NOMO-1 treated with DMSO at 0.1 percent for 48 hours (cell line): ENCODE measurements around the gene RBMS3.

Source experiments
- DNase-seq: peaks from one replicate; lab custom pipeline; 2025; ENCODE audit not compliant: unreplicated experiment; lab: John Stamatoyannopoulos, UW

The RBMS3 gene

GRCh38 chr3:29426302-29427226, 145.7 kb downstream of the RBMS3 start:
- peak; percentile 27 for DNase-seq

- no peak for DNase-seq
Observed at GRCh38 chr3:29427266-29428103, 146.6 kb downstream of the RBMS3 start.

DNA sequence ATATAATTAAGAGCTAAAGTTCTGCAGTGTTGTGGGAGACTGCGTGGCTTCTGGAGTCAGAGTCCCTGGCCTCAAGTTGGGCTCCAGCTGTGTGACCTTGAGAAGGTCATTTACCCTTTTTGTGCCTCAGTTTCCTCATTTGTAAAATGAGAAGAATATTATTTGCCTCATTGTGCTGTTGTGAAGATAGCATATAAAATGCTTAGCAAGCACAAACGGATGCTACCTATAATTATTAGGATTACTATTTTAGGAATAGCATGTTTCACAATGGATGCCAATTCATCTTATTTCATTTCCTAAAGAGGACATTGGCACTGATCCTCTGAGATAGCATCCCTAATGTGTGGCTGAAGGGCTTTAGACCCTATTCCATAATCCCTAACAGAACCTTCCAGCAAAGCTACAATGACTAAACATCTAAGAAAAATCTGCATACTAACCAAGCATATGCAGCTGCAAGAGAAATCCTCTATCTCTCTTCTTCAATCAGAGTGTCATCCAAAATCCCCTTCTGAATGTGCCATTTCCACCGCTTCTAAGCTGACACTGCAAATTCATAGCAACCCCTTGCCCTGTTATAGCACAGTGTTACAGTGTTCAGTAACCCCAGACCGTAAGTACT, 148.3 kb downstream of the RBMS3 start:
- no peak for DNase-seq

GRCh38 chr3:29430558-29430971, 149.7 kb downstream of the RBMS3 start:
- no peak for DNase-seq

DNA sequence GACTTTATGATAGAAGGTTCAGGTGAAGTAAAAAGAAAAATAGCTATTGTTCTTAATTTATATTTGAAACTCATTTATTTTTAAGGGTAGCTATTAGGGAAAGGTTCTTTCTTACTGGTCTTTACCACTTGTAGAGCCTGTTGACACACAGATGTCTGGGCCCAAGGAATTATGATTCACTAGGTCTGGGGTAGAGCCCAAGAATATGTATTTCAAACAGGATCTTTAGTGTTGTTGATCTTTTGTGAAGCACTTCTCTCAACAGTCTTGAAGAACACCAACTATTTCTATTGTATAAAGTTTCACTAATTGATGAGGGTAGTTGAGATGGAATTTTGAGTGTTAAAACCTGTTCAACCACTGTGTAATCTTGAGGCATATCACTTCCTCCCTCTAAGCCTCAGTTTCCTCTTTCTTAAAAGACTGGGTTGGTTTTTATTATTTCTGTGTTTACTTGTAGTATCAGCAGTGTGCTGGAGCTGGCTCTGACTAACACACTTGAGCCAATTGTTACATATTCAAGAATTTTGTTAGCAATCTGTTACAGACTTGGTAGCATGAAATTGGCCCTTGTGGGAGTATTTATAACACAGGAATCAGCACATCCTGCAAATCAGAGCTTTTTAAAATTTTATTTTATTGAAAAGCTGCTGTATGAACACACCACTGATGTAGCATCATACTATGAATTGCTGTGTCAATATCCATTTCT, 155.9 kb downstream of the RBMS3 start:
- peak; percentile 22 for DNase-seq

DNA sequence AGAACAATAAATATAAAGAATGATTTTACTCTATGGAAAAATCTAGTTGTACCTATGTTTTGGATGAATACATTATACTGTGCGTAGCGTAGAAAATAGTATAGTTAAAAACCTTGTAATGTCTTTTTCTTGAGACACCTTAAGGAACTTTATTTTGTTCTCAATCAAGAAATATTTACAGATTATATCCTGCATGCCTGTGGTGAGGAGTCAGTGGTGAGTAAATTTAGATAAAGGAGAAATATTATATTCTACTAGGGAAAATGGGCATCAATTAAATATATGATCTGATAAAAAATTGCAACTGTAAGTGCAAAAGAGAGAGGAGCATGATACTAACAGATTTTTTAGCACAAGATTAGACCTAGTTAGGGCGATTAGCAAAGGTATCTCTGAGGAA, 157.7 kb downstream of the RBMS3 start:
- DNase-seq = no peak

DNA sequence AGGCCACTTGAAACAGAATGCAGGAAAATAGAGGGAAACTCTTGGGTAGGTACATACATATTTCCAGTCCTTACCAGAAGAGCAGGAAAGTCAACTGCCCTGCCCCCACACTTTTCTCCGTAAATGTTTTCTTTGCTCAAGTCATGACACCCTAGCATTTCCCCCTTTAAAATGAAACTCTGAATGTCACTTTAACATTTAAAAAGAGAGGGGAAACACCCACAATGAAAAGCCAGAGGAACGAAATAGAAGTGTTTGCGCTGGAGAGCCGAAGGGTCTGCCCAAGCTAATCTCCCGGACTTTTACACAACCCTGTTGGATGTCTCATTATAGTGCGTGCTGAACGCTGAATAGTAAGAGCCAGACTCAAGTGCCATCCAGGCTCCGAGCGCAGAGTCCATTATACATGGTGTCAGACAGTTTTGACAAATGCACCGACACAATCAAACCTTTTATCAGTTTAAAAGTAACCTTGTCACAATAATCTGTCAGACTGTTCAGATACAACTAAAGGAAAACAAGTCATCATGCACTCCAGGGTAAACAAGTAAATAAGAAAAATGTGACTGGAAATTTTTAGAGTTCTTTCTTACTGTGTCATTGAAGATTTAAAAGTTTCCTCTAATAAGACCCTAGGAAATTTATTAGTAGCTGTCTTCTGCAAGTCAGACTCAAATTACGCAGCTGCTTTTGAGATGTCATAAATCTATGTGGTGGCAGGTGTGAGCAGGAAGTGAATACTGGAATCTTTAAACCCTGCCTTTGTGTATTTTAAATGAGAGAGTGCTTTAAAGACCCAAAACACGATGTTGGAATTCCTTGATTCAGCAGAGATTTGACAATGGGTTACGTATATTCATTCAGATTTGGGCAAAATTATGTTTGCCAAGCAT, 159.8 kb downstream of the RBMS3 start:
- no peak for DNase-seq

DNA sequence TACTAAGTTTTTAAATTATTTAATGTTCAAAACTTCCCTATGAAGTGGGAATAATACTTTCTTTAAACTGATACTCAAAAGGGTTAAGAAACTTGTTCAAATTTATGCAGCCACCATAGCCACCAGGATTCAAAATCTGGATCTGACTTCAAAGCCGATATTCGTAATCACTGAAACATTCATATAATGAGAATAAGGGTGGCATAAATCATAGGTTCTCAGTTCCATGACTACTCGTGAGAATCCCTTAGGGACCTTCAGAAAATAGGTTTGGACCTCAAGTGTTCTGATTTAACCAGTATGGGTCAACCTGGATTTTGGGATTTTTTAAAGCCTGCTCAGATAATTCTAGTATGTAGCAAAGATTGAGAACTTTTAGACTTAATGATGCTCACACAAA, 160.6 kb downstream of the RBMS3 start:
- no peak for DNase-seq

DNA sequence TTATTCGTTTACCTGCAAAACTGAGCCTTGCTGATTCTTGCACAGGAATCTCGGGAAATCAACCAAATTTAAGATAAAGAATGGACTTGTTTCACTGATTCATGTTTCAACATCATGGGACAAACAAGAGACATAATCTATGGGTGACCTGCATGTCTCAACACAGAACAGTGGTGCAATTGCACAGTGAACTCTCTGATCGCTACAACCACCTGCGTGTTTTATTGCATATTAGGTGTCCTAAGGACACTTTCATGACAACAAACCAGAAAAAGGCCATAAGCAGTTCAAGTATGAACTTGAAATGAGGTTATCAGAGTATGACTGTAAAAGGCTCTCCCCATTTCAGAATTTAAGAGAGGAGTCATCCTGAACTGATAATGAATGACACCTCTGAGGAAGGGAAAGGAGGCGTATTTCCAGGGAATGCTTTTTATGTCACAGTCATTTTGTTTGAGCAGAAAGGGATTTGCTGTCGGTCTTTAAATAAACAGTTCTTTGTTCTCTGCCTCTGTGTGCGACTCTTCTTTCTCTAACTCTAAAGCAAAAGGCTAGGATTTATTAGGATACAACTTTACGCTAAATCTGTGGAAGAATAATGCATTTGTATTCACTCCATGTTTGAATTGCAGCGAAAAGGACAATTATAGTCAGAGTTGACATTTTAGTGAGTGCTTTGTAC, 167.2 kb downstream of the RBMS3 start:
- no peak for DNase-seq

- no peak for DNase-seq
Observed at GRCh38 chr3:29451920-29452319, 171.0 kb downstream of the RBMS3 start.

GRCh38 chr3:29452934-29453283, 172.0 kb downstream of the RBMS3 start:
- no peak for DNase-seq

DNA sequence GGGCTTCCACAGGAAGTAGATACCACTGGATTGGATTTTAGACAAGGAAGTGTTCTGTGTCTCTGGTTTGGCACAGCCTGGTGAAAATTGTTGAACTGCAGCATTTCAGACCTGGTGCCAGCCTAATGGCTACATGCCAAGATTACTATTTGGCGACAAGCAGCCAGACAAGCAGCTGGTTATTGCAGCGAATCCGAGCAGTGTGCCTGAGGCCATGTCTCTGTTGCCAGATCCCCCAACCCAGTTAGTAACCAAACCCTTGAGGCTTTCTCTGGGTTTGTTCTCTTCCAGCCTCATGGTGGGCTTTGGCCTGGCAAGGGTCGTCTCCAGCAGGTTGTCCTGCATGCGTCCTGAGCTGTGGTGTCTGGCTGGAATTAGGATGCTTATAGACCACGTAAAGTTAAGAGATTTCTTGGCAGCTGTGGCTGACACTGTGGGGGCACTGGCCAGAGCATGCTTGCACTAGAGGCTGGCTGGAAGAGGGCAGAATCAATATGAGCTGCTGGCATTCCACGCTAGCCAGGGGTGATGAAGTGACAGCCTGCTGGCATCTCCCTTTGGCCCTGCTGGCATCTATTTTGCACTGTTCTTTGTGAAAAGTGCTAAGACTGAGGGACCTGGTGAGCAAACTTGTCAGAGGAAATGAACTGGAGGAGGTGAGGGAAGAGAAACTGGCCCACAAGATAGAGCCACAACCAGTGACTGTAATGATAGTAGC, 172.6 kb downstream of the RBMS3 start:
- DNase-seq = no peak

DNA sequence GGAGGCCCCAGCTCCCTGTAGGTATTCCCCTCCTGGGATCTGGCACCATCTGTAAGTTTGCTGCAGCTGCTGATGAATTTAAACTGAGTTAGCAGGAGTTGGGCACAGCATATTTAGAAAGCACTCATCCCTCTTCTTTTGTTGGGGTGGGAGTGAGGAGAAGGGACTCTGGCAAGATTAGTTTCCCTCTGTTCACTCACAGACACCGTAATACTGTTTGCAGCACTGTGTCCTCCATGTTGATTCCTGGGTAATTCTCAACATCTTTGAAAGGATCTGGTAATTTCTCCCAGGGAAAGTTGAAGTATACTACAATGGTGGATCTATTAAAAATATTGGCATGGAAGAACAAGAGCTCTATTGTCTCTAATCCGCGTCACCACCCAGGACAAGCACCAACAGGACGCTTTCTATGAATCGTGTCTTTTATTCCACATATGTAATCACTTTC, 173.3 kb downstream of the RBMS3 start:
- DNase-seq = no peak

- DNase-seq = no peak
Observed at GRCh38 chr3:29456901-29457300, 176.0 kb downstream of the RBMS3 start.

GRCh38 chr3:29463304-29463703, 182.4 kb downstream of the RBMS3 start:
- DNase-seq = no peak

GRCh38 chr3:29465836-29466235, 185.0 kb downstream of the RBMS3 start:
- DNase-seq = no peak

DNA sequence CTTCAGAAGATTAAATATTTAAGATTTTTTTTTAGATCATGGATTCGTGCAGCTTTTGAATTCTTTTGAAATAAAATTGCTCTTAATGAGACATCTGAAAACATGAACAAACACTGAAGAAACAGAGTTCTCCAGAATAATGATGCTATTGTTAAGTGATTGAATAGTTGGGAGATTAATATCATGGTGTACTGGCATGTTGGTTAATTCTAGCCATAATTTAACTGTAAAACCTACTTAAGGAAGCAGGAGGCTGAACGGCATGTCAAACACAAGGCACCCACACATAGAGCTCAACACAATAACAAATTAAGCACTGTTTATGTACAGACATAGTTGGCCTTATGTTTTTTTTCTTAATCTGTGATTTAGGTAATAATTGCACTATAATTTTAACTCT, 185.6 kb downstream of the RBMS3 start:
- no peak for DNase-seq

DNA sequence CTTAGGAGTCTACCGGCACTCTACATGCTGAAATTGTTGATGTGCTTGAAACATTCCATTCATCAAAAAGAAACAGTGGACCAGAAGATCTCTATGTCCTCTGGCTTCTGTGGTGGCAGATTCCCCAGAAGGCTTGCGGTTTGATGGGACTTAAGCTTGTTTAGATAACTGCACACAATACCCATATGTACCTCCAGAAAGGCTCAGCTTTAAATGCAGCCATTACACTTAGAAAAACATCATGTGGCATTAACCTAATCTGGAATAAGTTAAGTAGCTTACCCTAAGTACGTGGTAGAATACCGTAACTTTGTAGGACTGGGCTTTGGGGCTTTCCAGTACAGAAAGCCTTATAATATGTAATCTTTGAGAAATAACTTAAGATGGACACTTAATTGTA, 187.3 kb downstream of the RBMS3 start:
- no peak for DNase-seq
